ENCODE measurements around the gene TNFAIP1. TPM values are rescaled to one million over a fixed set of nuclear protein-coding genes. Genes with fewer than 3 reads are reported as not detected.

The TNFAIP1 gene
- total RNA-seq, 1 experiment from 2014 or later, result 21.8 TPM

DNA sequence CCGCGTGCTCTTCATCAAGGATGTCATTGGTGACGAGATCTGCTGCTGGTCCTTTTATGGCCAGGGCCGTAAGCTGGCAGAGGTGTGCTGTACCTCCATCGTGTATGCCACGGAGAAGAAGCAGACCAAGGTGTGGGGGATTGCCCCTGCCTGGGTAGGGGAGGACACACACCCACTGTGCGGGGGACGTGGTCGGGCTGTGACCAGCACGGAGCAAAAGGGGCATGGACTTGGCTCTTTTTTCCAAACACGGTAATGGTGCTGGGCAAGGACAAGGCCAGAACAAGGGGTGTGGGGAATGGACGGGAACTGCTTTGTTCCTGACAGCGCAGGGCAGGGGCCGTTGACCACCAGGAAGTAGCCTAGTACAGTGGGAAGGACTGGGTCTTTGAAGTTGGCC is 6.8 kb downstream of the TNFAIP1 start:
- Histone ChIP-seq H3K27ac (ENCODE audit: insufficient read length, low read depth, low read length) (no peak overlapping the region), H2BK15ac (ENCODE audit: low read depth, low read length) (no peak overlapping the region), H3K14ac (ENCODE audit: insufficient read depth, low read length) (no peak overlapping the region), H3K27me3 (ENCODE audit: insufficient read depth, low read length) (no peaks in the 10 kb centered on the region), H3T11ph (ENCODE audit: low read length) (no peak overlapping the region), H2BK20ac (ENCODE audit: low read depth, low read length, poor library complexity, severe bottlenecking) (no peak overlapping the region), H3K4ac (ENCODE audit: low read depth, low read length) (no peak overlapping the region), H2BK12ac (ENCODE audit: insufficient read length, low read depth, low read length) (no peak overlapping the region), H4K5ac (ENCODE audit: insufficient read length, low read depth, low read length) (no peak overlapping the region), H3K18ac (ENCODE audit: insufficient read length, low read depth, low read length) (no peak overlapping the region), H3K9me3 (ENCODE audit: control insufficient read depth, low read depth, low read length) (no peaks in the 10 kb centered on the region), H3K4me2 (ENCODE audit: insufficient read depth, insufficient read length, low read length) (no peak overlapping the region), H3K23me2 (ENCODE audit: insufficient read length, low read depth, low read length, poor library complexity, severe bottlenecking) (no peaks in the 10 kb centered on the region), H3K9ac (ENCODE audit: extremely low read depth, insufficient read length, low read length) (no peak overlapping the region), H3K23ac (ENCODE audit: insufficient read length, low read depth, low read length) (no peak overlapping the region), H3K4me1 (ENCODE audit: insufficient read depth, low read length) (no peaks in the 10 kb centered on the region), H4K8ac (replicated peaks; ENCODE audit: insufficient read length, low read depth, low read length) (no peak overlapping the region), H4K20me1 (ENCODE audit: control insufficient read depth, insufficient read depth, insufficient read length) (no peaks in the 10 kb centered on the region), H3K79me1 (ENCODE audit: insufficient read depth, low read depth, low read length, poor library complexity, severe bottlenecking) (no peaks in the 10 kb centered on the region), H2AFZ (ENCODE audit: low read length) (no peak overlapping the region), H4K91ac (ENCODE audit: insufficient read length, low read depth, low read length) (no peak overlapping the region), H2BK120ac (ENCODE audit: low read depth, low read length, poor library complexity, severe bottlenecking) (no peak overlapping the region), H3K56ac (ENCODE audit: insufficient read length, low read depth, low read length) (no peak overlapping the region), H3K79me2 (ENCODE audit: insufficient read depth, low read length) (no peaks in the 10 kb centered on the region), H2AK5ac (ENCODE audit: insufficient read length, low read length) (no peak overlapping the region), H2BK5ac (ENCODE audit: insufficient read length, low read length) (no peak overlapping the region)
- Mint-ChIP-seq H3K27ac (no peak overlapping the region; a peak in 1 of 7 replicates), H3K9me3 (no peaks in the 10 kb centered on the region), H3K4me3 (no peak overlapping the region; a peak in 1 of 5 replicates), H3K36me3 (ENCODE audit: insufficient read depth in 1 of 3, low read depth in 3 of 3) (peaks cover 10 to 64% (median 55%) of the 10 kb centered on the region in 3 experiments; a peak in 6 of 7 replicates), H3K4me1 (peaks cover 14 to 17% of the 10 kb centered on the region in 2 experiments), H3K27me3 (ENCODE audit: low read depth) (no peaks in the 10 kb centered on the region)
- TF ChIP-seq, protein P1, sequence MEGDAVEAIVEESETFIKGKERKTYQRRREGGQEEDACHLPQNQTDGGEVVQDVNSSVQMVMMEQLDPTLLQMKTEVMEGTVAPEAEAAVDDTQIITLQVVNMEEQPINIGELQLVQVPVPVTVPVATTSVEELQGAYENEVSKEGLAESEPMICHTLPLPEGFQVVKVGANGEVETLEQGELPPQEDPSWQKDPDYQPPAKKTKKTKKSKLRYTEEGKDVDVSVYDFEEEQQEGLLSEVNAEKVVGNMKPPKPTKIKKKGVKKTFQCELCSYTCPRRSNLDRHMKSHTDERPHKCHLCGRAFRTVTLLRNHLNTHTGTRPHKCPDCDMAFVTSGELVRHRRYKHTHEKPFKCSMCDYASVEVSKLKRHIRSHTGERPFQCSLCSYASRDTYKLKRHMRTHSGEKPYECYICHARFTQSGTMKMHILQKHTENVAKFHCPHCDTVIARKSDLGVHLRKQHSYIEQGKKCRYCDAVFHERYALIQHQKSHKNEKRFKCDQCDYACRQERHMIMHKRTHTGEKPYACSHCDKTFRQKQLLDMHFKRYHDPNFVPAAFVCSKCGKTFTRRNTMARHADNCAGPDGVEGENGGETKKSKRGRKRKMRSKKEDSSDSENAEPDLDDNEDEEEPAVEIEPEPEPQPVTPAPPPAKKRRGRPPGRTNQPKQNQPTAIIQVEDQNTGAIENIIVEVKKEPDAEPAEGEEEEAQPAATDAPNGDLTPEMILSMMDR (conservative IDR thresholded peaks at IDR 0.05), result no peak
- WGBS (ENCODE audit: extremely low coverage, insufficient read length, low lambda C conversion rate), result no CpG with 5 or more reads among the region's 14 CpGs
- no peak for DNase-seq
